Raji (cell line): ENCODE data around the gene WIZ.

Source experiments
- POLR2A ChIP-seq: IDR thresholded peaks from 2 replicates; pipeline ENCODE4 v1.6.1; 2011; ENCODE audit warnings: low read depth, low read length, control low read depth; ENCODE audit not compliant: insufficient read depth

The WIZ gene

GRCh38 chr19:15469513-15470297, 19.9 kb upstream of the WIZ start:
- no peak for TF ChIP-seq POLR2A

- TF ChIP-seq POLR2A, result no peak
Observed at GRCh38 chr19:15468675-15469512, 19.1 kb upstream of the WIZ start.

GRCh38 chr19:15467734-15468214, 18.0 kb upstream of the WIZ start:
- no peak for TF ChIP-seq POLR2A

- TF ChIP-seq POLR2A, result no peak
Observed at GRCh38 chr19:15466851-15467733, 17.3 kb upstream of the WIZ start.

GRCh38 chr19:15464394-15465385, 14.9 kb upstream of the WIZ start, which contains the start of gene RASAL3:
Gene RASAL3 (minus strand): TSS chr19:15464544. CDS start chr19:15464358, 186 bp downstream.
- 0 out of 2 replicates have a peak, but pooled peaks have one; percentile 42 for TF ChIP-seq POLR2A

GRCh38 chr19:15463861-15464371, 14.2 kb upstream of the WIZ start:
- peak; percentile 49 for TF ChIP-seq POLR2A

GRCh38 chr19:15461694-15462093, 11.9 kb upstream of the WIZ start:
- no peak for TF ChIP-seq POLR2A

- no peak for TF ChIP-seq POLR2A
Observed at GRCh38 chr19:15457701-15458484, 8.1 kb upstream of the WIZ start.

- no peak for TF ChIP-seq POLR2A
Observed at GRCh38 chr19:15456871-15457700, 7.3 kb upstream of the WIZ start.

GRCh38 chr19:15456441-15456840, 6.7 kb upstream of the WIZ start:
- no peak for TF ChIP-seq POLR2A

GRCh38 chr19:15455996-15456395, 6.2 kb upstream of the WIZ start:
- TF ChIP-seq POLR2A, result no peak
